Endothelial cell of umbilical vein (primary cell): ENCODE data around the gene CPNE7. TPM values are rescaled to one million over a fixed set of nuclear protein-coding genes. Genes with fewer than 3 reads are reported as not detected.

Experiments
- BruUV-seq: library from RNA; stranded (reverse); fragments of 400-500 nt; replicated peaks from 2 replicates; lab custom pipeline; 2021; lab: Mats Ljungman, UMichigan
- CTCF ChIA-PET: fragments of 300-600, 350-600 bp; sonication (Branson Sonifier 250); formaldehyde crosslinking; loops from one replicate; lab custom pipeline; 2021; ENCODE audit warnings: antibody characterized with exemption, inconsistent platforms; lab: Charles Lee
- POLR2A ChIA-PET: fragments of 300-600, 350-600 bp; sonication (Branson Sonifier 250); formaldehyde crosslinking; loops from one replicate; lab custom pipeline; 2021; ENCODE audit warnings: antibody characterized with exemption, inconsistent platforms; lab: Charles Lee
- DNase-seq: peaks from one replicate; pipeline ENCODE4 v3.0.0-alpha.2; 2011; ENCODE audit warnings: low read depth, low spot score
- FAIRE-seq: peaks from 2 replicates; lab custom pipeline; 2011; peaks lifted over from hg19 to GRCh38; lab: Jason Lieb, UNC
- H2AFZ ChIP-seq: 2 replicates; pipeline ENCODE4 v1.6.0; 2012; ENCODE audit warnings: low read depth, low read length, control low read depth, inconsistent platforms
- H3K27ac ChIP-seq: 2 replicates; pipeline ENCODE4 v1.5.1; 2011; ENCODE audit warnings: low read depth, mild to moderate bottlenecking, control low read depth, low read length, moderate library complexity; ENCODE audit not compliant: insufficient read depth
- H3K27me3 ChIP-seq, 2 experiments: 2 replicates each; pipeline versions ENCODE4 v1.6.0 to v1.6.1; 2011; ENCODE audit warnings: low read length in 2 of 2, mixed read lengths in 1 of 2; ENCODE audit not compliant: control insufficient read depth in 2 of 2, insufficient read depth in 2 of 2
- H3K36me3 ChIP-seq, 2 experiments: 2 replicates in 1 of 2; 3 replicates in 1 of 2; pipeline ENCODE4 v1.5.1; 2011; ENCODE audit warnings: low read length in 2 of 2, mild to moderate bottlenecking in 1 of 2, moderate library complexity in 1 of 2; ENCODE audit not compliant: control insufficient read depth in 2 of 2, insufficient read depth in 2 of 2; ENCODE audit errors: extremely low read depth in 1 of 2
- H3K4me1 ChIP-seq: 3 replicates; pipeline ENCODE4 v1.5.1; 2011; ENCODE audit warnings: mild to moderate bottlenecking, low read length; ENCODE audit not compliant: control insufficient read depth, insufficient read depth; ENCODE audit errors: extremely low read depth
- H3K4me2 ChIP-seq: 2 replicates; pipeline ENCODE4 v1.6.1; 2011; ENCODE audit warnings: low read length, control low read depth, mixed read lengths; ENCODE audit not compliant: insufficient read depth
- H3K4me3 ChIP-seq, 3 experiments: fragments of 200-600 bp in 1 of 3; sonication (generic), shearing (Covaris generic) in 1 of 3; replicated peaks in 1 of 3; 2 replicates each; pipeline ENCODE4 v1.5.1; 2011 to 2016; ENCODE audit warnings: control low read depth in 3 of 3, low read length in 3 of 3, mild to moderate bottlenecking in 2 of 3, inconsistent platforms in 1 of 3, low read depth in 1 of 3, moderate library complexity in 1 of 3; ENCODE audit not compliant: insufficient read depth in 1 of 3
- H3K79me2 ChIP-seq: 2 replicates; pipeline ENCODE4 v1.6.0; 2012; ENCODE audit warnings: low read length, inconsistent platforms; ENCODE audit not compliant: control insufficient read depth, insufficient read depth
- H3K9ac ChIP-seq: replicated peaks from 2 replicates; pipeline ENCODE3; 2011; ENCODE audit warnings: low read length, control low read depth; ENCODE audit not compliant: insufficient read depth; ENCODE audit errors: extremely low read depth
- H3K9me1 ChIP-seq: replicated peaks from 3 replicates; pipeline ENCODE4 v1.6.0; 2011; ENCODE audit warnings: mild to moderate bottlenecking, low read length; ENCODE audit not compliant: control insufficient read depth, insufficient read depth; ENCODE audit errors: extremely low read depth
- H3K9me3 ChIP-seq: replicated peaks from 2 replicates; pipeline ENCODE4 v1.5.1; 2012; ENCODE audit warnings: low read length, inconsistent platforms; ENCODE audit not compliant: control insufficient read depth, insufficient read depth
- H4K20me1 ChIP-seq: replicated peaks from 2 replicates; pipeline ENCODE3; 2011; ENCODE audit warnings: mild to moderate bottlenecking, low read length; ENCODE audit not compliant: control insufficient read depth, insufficient read depth; ENCODE audit errors: extremely low read depth
- CTCF ChIP-seq, 2 donors: IDR thresholded peaks; 1 replicate in 1 of 2; 2 replicates in 1 of 2; pipeline ENCODE4 v1.5.1; 2011; ENCODE audit warnings: low read length in 2 of 2, mild to moderate bottlenecking in 2 of 2, moderate library complexity in 2 of 2, control low read depth in 1 of 2, inconsistent platforms in 1 of 2, low read depth in 1 of 2; ENCODE audit not compliant: insufficient read depth in 1 of 2; ENCODE audit errors: extremely low read depth in 1 of 2
- EZH2 ChIP-seq: IDR thresholded peaks from 2 replicates; pipeline ENCODE4 v1.6.1; 2012; ENCODE audit warnings: borderline replicate concordance, low read depth, mild to moderate bottlenecking, moderate library complexity, low read length, inconsistent platforms; ENCODE audit not compliant: severe bottlenecking
- FOS ChIP-seq: IDR thresholded peaks from 2 replicates; pipeline ENCODE4 v1.6.1; 2011; ENCODE audit warnings: mild to moderate bottlenecking, low read length, moderate library complexity, borderline replicate concordance; ENCODE audit not compliant: insufficient read depth
- GATA2 ChIP-seq: IDR thresholded peaks from 2 replicates; pipeline ENCODE4 v1.7.0; 2011; ENCODE audit warnings: low read depth, mild to moderate bottlenecking, moderate library complexity, mixed read lengths, low read length; ENCODE audit not compliant: insufficient read length, insufficient read depth
- JUN ChIP-seq: IDR thresholded peaks from 2 replicates; pipeline ENCODE4 v1.6.1; 2011; ENCODE audit warnings: borderline replicate concordance, low read depth; ENCODE audit not compliant: insufficient read length, insufficient read depth
- MAX ChIP-seq: IDR thresholded peaks from 2 replicates; pipeline ENCODE4 v1.6.1; 2011; ENCODE audit not compliant: insufficient read depth, insufficient read length
- MYC ChIP-seq: IDR thresholded peaks from one replicate; pipeline ENCODE4 v1.6.1; 2011; ENCODE audit warnings: mild to moderate bottlenecking, low read depth, low read length
- POLR2A ChIP-seq: IDR thresholded peaks from 2 replicates; pipeline ENCODE4 v1.6.1; 2012; ENCODE audit warnings: low read depth, mild to moderate bottlenecking, control low read depth, low read length
- POLR2AphosphoS5 ChIP-seq: IDR thresholded peaks from 2 replicates; pipeline ENCODE4 v1.6.1; 2012; ENCODE audit warnings: low read depth, mild to moderate bottlenecking, control low read depth, low read length, moderate library complexity; ENCODE audit not compliant: insufficient read depth
- dilution Hi-C: fragments of 300-500 bp; cut with MboI; formaldehyde crosslinking; loops from one replicate; pipeline ENCODE4 v1.15.0; 2019; ENCODE audit warnings: low sequenced_read_pairs; ENCODE audit not compliant: extremely low pct_ligation_motif_present
- intact Hi-C: fragments of 100-400 bp; cut with micrococcal nuclease; formaldehyde crosslinking; loops from one replicate; pipeline ENCODE4 v1.10.0; 2022
- polyA plus RNA-seq, 4 experiments: library from polyadenylated mRNA; depleted of rRNA in 3 of 4; stranded (reverse) in 3 of 4; unstranded in 1 of 4; fragments of >200 nt; gene quantifications; 2 replicates each; pipeline versions ENCODE4 v1.2.1 to v1.2.3, GENCODE V29; 2011 to 2012; ENCODE audit warnings: missing spikeins in 1 of 4
- total RNA-seq: library from RNA; stranded (reverse); gene quantifications from 2 replicates; pipeline ENCODE4 v1.2.3, GENCODE V29; 2021

CPNE7 gene
- total and polyA plus RNA-seq, 2 donors (not counting 3 experiments of a cell fraction or from before 2014, with no cell fraction given): 2.0 to 5.9 TPM

- H3K9me3 ChIP-seq: no peaks in the 10 kb centered on the region
- no peak for TF ChIP-seq CTCF (IDR thresholded peaks at IDR 0.05; ENCODE audit: extremely low read depth in 1 of 2, insufficient read depth in 1 of 2, low read depth in 1 of 2, low read length in 2 of 2)
- TF ChIP-seq POLR2AphosphoS5: no peak
- no peak for TF ChIP-seq FOS
- TF ChIP-seq POLR2A: no peak
- TF ChIP-seq MYC: no peak
- TF ChIP-seq JUN: no peak
- TF ChIP-seq MAX: no peak
- TF ChIP-seq EZH2: no peak
- TF ChIP-seq GATA2: no peak
- no peak overlapping the region for H2AFZ ChIP-seq
- H3K9ac ChIP-seq: no peak overlapping the region
- no peak for FAIRE-seq
- dilution Hi-C loops: no loop called here
- H3K9me1 ChIP-seq: no peaks in the 10 kb centered on the region
- H3K36me3 ChIP-seq: no peaks in the 10 kb centered on the region
- no peak overlapping the region for H3K4me2 ChIP-seq
- BruUV-seq: no TSS peak
- CTCF ChIA-PET: interaction anchor here (1.6 to 2.1 kb wide), 2 partner anchors 10 to 13 kb away, joined by 4 to 7 read pairs; no protein-coding TSS in a partner anchor
- H3K27me3 ChIP-seq: no peaks in the 10 kb centered on the region
- H3K4me3 ChIP-seq: no peak overlapping the region
- no peaks in the 10 kb centered on the region for H3K4me1 ChIP-seq
- intact Hi-C loops: no loop called here
- no peak overlapping the region for H3K27ac ChIP-seq
- H3K79me2 ChIP-seq: no peaks in the 10 kb centered on the region
- POLR2A ChIA-PET: no interaction called here
- H4K20me1 ChIP-seq: no peaks in the 10 kb centered on the region
- no peak for DNase-seq
These were observed 13.8 kb downstream of the CPNE7 start for GRCh38 chr16:89589241-89589926.
